HG03354 (cell line): Measurements from ENCODE around the gene GRAP.

Experiments used
- ATAC-seq: cut with Tn5 transposase; IDR thresholded peaks from one replicate; pipeline ENCODE4 v1.9.1; 2021; ENCODE audit warnings: mild to moderate bottlenecking; ENCODE audit not compliant: unreplicated experiment, poor library complexity, severe bottlenecking

The GRAP gene

DNA sequence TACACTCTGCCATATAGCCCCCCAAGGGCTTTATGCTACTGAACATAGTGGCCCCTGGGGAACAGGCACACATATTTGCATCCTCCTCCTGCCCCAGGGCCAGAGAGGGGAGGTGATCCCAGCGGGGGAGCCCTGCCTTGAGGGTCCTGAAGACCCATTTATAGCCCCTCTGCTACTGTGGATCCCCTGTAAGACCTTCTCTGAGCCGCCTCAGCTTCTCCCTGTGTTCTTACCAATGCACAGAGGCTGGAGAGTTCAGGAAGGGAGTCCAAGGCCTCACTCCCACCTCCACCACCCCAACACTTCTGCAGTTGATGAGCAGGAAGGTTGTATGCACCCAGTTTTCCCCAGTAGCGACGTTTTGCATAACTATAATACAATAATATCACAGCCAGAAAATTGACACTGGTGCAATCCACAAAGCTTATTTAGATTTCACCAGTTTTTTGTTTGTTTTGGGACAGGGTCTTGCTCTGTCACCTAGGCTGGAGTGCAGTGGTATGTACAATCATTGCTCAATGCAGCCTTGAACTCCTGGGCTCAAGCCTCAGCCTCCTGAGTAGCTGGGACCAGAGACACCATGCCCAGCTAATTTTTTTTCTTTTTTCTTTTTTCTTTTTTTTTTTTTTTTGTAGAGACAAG lies 40.8 kb downstream of the GRAP start:
- ATAC-seq = no peak

DNA sequence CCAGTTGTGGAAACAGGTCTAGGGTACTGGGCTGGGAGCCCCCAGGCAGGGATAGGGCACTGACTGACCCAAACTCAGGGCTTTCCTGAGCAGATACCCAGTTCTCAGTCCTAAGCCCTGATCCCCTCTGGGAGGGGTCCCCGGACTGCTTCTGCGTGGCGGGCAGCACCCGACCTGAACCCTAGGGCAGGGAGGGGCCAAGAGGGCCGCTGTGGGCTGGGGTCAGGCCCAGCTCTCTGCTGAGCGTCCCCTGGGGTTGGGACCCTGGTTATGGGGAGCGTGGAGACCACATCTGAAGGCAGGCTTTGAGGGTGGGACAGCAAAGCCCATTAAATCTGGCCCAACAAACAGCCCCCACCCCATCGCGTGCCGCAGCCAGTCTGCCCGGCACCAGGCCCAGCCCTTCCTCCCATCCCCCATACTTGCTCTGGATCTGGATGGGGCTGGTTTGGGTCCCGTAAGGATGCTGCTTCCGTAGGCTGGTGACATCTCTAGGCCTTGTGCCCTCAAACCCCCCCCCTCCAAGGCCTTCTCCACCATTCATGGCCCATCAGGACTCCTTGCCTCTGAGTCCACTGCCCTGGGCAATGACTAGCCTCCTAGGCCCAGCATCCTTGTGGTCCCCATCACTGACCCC lies 41.5 kb downstream of the GRAP start:
- ATAC-seq = no peak

DNA sequence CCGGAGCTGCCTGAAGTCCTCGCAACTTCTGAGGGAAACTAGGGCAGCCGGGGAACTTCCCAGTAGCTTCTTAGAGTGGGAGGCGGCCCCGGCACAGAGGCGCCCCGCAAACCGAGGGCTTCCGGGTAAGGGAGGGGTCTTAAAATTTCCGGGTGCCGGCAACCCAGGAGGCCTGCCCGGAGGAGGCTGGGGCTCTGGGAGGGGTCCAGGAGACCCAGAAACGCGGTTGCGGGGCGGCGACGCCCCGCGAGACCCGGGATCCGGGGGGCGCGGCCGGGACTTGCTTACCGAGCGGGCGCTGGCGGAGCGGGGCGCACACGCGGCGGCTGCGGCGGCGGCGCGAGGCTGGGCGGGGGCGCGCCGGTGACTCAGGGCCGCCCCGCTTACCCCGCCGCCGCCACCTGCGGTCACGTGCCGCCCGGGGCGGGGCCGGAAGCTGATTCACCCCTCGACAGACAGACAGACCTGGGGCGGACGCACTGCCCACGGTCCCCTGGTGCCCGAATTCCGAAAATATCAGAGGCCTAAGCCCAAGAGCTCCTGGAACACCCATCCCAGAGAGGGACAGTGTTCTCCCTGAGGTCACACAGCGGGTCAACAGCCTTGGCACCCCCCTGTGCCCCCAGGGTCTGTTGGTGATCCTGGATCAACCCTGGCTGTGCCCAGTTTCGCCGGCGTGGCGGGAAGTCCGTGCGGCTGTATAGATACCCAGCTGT lies 42.2 kb downstream of the GRAP start, which contains the start of gene FAM83G:
Gene FAM83G (minus strand): TSS at position 344 of the 716 bp plus-strand sequence. CDS start 723 bp downstream, outside the sequence.
- peak; percentile 84 for ATAC-seq

DNA sequence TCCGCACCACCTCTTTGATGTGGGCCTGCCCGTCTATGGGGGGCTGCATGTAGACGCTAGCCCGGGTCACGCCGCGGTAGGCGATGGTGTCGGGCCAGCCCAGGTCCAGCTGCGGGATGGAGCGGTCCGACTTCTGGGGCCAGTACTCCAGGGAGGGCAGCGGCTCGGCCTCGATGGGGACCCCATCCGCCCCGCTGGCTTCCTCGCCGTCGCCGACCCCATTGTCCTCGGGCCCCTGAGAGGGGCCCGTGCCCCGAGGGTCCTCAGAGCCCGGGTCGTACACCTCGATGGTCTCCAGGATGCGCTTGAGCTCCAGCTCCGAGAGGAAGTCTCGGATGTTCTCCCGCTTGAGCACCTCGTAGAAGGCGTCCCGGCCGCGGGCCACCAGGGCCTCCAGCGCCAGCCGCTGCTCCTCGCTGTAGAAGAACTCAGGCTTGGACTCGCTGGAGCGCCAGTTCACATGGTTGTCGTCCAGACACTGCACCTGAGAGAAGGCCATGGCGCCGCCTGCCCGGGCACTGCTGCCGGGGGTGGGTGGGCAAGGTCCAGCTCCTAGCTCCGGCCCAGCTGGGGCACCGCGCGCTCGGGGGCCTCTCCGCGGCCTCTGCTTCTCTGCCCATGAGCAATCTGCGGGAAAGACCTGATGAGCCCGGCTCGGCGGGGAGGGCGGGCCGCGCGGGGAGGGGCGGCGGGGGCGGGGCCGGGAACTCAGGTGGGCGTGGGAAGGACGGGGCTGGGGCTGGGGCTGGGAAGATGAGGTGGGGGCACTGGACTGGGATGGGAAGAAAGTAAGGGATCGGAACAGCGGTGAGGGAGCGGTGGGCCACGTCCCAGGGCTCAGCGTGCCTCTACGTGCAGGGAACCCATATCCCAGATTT lies 43.0 kb downstream of the GRAP start:
- ATAC-seq = peak; percentile 14

DNA sequence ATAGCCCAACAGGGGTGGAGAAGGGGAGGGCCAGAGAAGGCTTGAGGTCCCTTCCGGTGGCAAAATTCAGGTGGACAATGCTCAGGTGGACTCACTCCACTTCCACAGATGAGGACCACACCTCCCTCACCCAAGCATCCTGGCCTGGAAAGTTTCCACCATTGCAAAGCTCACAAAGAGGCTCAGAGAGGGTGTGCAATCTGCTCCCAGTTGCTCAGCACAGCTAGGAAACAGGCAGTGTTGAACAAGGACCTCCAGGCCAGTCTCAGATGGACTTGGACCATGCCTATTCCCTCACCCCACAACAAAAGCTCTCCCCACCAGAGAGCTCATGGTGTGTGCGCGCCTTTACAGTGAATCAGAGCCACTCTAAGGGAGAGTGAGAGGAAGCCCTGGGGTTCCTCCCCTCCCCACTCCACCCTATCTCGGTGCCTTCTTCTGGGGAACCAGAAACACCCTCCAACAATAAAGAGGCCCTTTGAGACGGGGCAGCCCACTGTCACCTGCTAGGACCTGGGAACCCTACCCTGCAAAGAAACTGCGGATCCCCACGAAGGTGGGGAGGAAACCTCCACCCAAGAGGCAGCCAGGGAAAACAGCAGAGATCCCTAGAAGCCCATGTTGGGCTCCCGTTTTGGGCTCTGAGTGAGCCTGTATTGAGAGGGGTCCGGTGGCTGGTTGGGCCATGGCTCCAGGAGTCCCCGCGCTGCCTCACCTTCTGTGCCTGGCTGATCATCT lies 43.8 kb downstream of the GRAP start:
- ATAC-seq = no peak

DNA sequence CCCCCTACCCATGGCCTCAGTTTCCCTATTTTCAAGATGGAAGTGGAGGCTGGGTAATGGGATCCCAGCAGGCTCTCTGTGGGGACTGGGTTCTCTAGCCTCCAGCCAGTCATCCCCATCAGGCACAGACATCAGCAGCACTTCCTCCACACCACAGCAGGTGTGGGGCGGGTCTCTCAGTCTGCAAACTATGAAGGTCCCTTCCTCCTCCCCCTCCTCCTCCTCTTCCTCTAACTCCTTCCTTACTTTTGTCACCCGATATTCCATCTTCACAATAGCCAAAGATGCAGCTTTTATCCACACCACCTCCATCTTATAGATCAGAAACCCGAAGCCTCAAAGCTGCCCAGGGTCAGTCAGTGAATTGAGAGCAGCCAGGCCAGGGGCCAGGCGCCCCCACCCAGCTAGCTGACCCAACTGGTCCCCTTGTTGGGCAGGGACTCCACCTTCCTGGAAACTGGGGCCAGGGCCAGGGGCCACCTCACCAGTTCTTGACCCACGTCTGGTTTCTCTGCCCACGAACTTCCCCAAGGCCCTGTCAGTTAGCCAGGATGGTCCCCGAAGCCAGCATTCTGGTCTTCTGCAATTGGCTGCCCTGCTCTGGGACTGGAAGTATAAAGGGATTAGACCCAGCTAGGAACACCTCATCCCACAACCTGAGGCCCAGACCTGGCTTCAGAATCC lies 44.7 kb downstream of the GRAP start:
- ATAC-seq = no peak

DNA sequence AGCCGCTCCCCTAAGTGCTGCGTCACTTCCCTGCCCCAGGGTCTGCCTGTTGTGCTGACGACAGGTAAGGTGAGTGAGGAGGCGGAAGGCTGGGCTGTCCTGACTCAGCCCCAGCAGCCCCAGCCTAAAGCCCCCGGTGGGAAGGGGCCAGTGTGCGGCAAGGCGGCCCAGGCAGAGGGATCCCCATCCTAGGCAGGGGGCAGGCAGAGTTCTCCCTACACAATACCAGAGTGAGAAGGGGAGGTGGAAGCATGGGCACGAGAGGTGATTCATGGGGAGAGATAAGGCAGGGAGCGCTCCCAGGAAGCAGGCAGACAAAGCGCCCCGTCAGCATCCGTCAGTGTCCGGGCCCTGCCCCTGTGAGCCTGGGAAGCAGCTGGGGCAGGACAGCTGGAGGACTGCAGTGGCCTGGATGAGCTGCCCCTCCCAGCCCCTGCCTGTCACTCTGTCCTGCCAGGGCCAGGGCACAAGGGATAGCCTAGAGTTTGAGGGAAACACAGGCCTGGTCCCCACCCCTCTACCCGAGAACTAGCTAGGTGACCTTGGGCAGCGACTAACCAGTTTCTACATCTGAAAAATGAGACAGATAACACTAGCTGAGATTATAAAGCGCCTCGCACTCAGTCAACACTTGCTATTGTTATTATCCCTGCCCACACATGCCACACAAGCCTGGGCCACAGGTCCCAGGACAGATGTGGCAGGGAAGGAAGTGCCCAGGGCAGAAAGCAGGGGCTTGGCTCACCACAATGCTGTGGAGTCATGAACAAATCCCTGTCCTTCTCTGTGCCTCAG lies 46.0 kb downstream of the GRAP start:
- ATAC-seq = no peak

DNA sequence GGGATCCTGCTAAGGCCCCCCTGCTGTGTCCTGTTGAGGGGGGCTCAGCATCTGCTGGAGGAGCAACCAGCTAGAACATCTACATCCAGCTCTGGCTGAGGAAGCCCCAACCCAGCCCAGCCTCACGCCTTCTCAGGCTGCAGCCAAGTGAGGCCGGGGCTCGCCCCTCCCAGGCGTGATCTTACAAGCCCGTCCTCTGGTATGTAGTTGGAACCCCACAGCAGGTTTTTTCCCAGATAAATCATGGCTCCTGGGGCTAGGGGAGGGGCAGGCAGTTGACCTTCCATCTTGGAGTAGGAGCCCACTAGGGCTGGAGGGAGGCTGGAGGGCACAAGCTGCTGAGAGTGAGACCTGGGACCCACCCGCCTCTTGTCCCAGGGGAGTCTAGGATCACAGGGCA lies 46.8 kb downstream of the GRAP start:
- no peak for ATAC-seq

DNA sequence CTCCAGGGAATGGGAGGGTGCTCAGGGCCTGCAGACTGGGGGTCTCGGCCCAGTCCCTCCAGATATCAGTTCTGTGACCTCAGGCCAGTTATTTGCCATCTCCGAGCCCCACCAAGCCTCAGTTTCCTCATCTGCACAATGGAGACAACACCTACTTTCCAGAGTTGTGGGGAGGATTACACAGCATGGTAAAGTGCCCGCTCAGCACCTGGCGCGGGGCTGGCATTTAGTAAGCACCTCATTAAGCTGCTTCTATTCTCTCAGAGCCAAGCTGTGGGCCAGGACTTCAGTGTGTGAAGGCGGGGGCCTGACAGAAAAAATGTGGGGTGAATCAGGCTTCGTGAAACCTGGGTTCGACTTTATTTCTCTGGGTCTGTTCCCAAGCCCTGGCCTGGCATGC lies 47.4 kb downstream of the GRAP start:
- no peak for ATAC-seq

DNA sequence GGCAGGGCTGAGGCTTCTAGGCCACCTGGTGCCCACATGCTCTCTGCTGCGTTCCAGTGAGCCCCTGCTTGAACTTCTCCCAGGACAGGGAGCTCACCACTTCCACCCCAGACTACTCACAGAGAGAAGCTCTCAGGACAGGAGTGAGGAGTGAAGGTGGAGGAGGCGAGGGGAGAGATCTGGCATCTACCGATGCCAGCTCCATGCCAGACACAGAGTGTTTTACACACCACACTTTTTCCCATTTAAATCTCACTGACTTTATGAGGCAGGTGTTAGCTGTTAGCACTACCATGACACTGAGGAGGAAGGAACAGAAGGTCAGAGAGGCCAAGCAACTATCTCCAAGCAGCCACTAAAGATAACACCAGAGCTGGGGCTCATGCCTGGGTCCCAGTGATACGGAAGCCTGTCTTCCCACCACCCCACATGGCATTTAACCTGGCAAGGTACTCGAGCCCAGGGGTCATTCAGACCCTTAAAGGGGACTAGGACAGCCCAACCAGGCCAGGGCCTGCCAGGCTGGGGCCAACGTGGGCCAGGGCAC lies 49.0 kb downstream of the GRAP start:
- no peak for ATAC-seq

DNA sequence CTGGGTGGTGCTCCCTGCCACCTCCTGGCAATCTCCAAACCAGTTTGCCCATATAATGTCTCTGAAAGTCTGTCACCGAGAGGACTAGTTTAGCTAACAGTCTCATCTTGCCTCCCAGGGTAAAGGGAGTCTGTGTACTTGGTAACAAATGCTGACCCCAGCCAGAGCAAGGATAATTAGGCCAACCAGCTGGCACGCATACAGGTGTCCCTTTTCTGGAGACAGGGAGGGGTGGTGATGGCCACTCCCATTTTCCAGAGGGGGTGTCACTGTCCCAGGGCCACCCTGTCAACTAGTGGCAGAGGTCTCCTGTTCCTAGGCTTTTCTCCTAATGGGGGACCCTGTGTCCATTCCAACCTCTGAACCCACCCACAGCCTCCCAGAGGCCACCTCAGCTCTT lies 50.3 kb downstream of the GRAP start:
- no peak for ATAC-seq

DNA sequence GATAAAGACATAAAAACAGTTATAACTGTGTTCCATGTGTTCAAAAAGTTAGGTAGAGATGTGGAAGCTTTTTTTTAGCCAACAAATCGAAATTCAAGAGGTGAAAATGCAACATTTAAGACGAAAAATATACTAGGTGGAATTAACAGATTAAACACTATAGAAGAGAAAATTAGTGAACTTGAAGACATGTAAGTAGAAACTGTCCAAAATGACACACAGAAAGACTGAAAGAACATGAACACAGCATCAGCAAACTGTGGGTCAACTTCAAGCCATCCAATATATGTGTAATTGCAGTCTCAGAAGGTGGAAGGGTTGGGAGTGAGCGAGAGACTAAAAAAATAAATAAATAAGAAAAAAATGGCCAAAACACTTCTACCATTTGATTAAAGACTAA lies 51.5 kb downstream of the GRAP start:
- no peak for ATAC-seq

DNA sequence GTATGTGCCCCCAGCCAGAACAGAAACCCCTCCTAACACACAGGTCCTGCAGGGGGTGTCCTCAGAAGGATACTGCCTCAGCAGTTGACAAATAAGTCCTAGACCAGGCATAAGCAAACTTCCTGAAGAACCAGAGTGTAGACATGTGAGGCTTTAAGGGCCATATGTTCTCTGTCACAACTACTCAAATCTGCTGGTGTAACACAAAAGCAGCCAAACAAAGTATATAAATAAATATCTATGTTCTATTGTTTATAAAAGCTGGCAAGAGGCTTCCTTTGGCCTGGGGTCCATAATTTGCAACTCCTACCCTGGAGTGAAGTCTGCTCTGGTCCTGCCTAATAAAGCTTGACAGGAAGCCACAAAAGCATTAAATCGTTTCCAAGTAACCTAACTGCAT lies 52.1 kb downstream of the GRAP start:
- no peak for ATAC-seq

DNA sequence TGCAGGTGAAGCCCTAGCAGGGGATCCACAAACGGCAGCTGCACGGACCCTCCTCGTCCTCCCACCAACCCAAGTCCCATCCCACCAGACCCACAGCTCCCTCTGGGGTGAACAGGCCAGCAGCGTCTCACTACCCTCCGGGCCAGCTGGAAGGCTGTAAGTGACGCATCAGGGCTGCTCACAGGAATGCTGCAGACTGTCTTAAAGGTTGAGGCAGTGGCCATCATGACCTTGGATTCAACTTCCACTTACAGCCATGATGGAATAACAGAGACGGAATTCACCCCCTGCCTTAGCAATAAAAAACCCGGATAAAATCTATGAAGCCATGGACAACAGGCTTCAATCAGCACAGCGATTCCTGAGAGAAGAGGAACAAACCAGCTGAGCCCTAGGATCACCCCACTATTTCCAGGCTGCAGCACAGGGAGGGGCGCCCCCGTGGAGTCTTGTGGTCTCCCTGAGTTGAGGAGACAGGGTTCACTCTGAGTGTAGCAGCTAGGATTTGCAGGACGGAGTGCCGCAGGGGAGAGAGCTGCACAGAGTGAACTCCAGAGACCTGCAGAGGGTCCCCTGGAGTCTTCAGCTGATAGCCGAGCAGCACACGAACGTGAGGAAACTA lies 52.7 kb downstream of the GRAP start:
- ATAC-seq = no peak

DNA sequence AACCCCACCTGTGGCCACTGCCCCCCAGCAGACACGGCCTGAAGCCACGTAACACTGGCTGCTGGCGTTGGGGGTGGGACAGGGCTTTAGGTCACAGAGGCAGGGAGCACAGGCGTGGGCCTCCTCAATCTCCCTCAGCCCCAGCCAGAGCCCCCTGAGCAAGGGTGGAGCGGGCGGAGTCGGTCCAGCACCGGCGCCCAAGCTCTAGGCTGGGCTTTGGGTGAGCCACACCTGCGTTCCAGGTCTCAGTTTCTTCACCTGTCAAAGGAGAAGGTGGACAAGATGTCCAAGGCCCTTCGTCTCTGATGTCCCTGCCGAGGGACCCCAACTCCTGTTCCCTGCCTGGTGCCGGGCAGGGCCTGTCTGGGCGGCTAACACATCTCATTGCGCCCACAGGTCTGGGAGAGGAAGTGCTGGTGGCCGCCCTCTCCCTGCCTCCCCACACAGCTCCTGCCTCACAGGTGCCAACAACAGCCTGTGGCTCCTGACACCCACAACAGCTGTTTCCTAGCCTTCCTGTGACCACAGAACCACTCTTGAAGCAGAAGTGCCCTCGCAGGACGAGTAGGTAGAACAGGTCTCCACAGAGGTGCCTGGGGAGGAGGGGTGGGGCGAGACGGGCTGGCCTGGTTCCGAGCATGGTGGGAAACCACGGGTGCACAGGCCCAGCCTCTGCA lies 54.2 kb downstream of the GRAP start:
- no peak for ATAC-seq

DNA sequence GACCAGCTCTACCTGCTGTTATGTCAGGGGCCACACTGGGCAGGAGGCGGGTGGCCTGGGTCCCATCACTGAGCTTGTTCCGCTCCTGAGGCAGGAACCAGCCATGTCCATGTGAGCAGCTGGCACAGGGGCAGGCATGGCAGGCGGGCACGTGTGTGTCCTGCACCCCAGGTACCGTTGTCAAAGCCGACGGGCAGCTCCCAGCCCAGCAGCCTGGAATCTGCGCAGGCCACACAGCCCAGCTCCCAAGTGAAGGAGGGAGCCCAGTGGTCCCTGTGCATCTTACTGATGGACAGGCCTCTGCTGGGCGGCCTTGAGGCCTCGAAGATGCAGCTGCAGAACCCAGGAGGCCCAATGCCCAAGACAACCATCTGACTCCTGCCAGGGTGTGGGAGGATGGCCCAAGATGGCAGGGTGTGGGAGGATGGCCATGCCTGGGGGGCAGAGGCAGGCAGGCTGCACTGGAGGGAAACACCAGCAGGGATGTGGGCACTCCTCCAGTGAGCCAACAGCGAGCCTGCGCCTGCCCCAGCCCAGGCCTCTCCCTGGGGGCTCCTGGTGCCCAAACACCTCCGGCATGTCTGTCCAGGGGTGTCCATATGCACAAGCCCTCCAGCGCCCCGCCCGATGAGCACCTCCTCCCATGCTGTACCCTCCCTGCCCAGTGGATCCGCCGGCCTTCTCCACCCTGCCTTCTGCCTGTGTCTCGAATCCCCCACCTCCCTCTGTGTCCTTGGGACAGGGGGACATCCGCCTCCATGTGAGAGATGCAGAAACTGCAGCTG lies 55.0 kb downstream of the GRAP start:
- no peak for ATAC-seq
